ENCODE results near the gene ATG7. TPM values are rescaled to one million over a fixed set of nuclear protein-coding genes. Genes with fewer than 3 reads are reported as not detected.

The ATG7 gene
- total and polyA plus RNA-seq, 4 donors: 7.4 to 53.8 (median 15.6) TPM

DNA sequence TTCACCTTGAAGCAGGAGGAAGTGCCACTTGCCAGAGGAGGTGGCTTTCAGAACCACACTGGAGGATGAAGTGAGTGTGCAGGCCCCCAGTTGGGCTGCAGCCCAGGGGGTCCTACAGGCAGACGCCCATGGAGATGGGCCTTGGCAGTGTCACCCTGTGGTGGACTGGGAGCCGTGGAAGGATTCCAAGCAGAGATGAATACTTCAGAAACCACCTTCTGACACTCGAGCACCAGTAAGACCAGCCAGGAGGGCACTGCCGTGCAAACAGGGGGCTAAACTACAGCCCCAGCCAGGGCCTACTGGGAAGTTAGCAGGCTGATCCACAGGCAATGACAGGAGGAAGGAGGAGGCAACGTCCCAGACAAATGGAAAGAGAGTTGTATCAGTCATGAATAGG is 316.1 kb downstream of the ATG7 start:
- H3K27ac ChIP-seq (ENCODE audit: low read depth in 1 of 2, low read length in 2 of 2): no peak overlapping the region
- 90% methylated on average over 5 of the region's 5 CpGs for WGBS

DNA sequence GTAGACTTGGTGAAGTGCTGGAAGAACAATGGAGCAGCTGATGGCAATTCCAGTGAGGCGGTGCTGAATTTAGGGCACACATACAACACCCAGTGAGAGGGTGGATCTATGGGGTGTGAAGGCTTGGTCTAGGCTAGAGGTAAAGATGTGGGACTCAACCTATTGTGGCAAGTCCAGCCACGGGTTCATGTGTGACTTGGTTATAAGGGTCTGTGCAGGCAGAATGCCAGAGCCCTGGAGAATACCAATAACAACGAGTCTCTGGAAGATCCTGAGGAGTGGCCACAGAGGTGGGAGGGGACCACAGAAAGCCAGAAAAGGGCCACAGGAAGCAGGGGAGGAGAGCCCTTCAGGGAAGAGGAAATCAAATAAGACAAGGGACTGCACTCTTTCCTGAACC is 316.6 kb downstream of the ATG7 start:
- H3K9me3 ChIP-seq (ENCODE audit: control insufficient read depth in 4 of 4, low read length in 3 of 4): no peaks in the 10 kb centered on the region

More for the DNA sequence above, 316.1 kb downstream of the ATG7 start:
- Histone ChIP-seq H3K27me3 (ENCODE audit: control insufficient read depth in 4 of 4, insufficient read depth in 4 of 4, low read length in 3 of 4) (no peaks in the 10 kb centered on the region), H3K9ac (ENCODE audit: low read depth in 1 of 2, low read length in 2 of 2) (no peak overlapping the region), H3K9me3 (ENCODE audit: control insufficient read depth in 4 of 4, low read length in 3 of 4) (no peaks in the 10 kb centered on the region), H3K4me1 (ENCODE audit: control insufficient read depth in 4 of 4, insufficient read depth in 4 of 4, low read length in 3 of 4) (peaks cover 0 to 2% (median 0%) of the 10 kb centered on the region in 4 donors), H3K36me3 (ENCODE audit: control insufficient read depth in 4 of 4, insufficient read depth in 3 of 4, low read depth in 1 of 4, low read length in 3 of 4) (peaks cover 0 to 6% (median 0%) of the 10 kb centered on the region in 4 donors), H3K4me3 (ENCODE audit: low read depth in 1 of 3, low read length in 3 of 3) (no peak overlapping the region)
- TF ChIP-seq HNF4G (IDR thresholded peaks at IDR 0.05): no peak
- no peak for TF ChIP-seq JUND (IDR thresholded peaks at IDR 0.05)
- TF ChIP-seq, protein P1, sequence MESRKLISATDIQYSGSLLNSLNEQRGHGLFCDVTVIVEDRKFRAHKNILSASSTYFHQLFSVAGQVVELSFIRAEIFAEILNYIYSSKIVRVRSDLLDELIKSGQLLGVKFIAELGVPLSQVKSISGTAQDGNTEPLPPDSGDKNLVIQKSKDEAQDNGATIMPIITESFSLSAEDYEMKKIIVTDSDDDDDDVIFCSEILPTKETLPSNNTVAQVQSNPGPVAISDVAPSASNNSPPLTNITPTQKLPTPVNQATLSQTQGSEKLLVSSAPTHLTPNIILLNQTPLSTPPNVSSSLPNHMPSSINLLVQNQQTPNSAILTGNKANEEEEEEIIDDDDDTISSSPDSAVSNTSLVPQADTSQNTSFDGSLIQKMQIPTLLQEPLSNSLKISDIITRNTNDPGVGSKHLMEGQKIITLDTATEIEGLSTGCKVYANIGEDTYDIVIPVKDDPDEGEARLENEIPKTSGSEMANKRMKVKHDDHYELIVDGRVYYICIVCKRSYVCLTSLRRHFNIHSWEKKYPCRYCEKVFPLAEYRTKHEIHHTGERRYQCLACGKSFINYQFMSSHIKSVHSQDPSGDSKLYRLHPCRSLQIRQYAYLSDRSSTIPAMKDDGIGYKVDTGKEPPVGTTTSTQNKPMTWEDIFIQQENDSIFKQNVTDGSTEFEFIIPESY (IDR thresholded peaks at IDR 0.05): no peak
- no peak for TF ChIP-seq FOXA2 (IDR thresholded peaks at IDR 0.05)
- no peak for DNase-seq (ENCODE audit: low spot score)

More for the DNA sequence above, 316.6 kb downstream of the ATG7 start:
- Histone ChIP-seq H3K27me3 (ENCODE audit: control insufficient read depth in 4 of 4, insufficient read depth in 4 of 4, low read length in 3 of 4) (no peaks in the 10 kb centered on the region), H3K36me3 (ENCODE audit: control insufficient read depth in 4 of 4, insufficient read depth in 3 of 4, low read depth in 1 of 4, low read length in 3 of 4) (peaks cover 0 to 6% (median 0%) of the 10 kb centered on the region in 4 donors), H3K27ac (ENCODE audit: low read depth in 1 of 2, low read length in 2 of 2) (no peak overlapping the region), H3K9ac (ENCODE audit: low read depth in 1 of 2, low read length in 2 of 2) (no peak overlapping the region), H3K4me1 (ENCODE audit: control insufficient read depth in 4 of 4, insufficient read depth in 4 of 4, low read length in 3 of 4) (peaks cover 0 to 2% (median 0%) of the 10 kb centered on the region in 4 donors), H3K4me3 (ENCODE audit: low read depth in 1 of 3, low read length in 3 of 3) (no peak overlapping the region)
- TF ChIP-seq, protein P2, sequence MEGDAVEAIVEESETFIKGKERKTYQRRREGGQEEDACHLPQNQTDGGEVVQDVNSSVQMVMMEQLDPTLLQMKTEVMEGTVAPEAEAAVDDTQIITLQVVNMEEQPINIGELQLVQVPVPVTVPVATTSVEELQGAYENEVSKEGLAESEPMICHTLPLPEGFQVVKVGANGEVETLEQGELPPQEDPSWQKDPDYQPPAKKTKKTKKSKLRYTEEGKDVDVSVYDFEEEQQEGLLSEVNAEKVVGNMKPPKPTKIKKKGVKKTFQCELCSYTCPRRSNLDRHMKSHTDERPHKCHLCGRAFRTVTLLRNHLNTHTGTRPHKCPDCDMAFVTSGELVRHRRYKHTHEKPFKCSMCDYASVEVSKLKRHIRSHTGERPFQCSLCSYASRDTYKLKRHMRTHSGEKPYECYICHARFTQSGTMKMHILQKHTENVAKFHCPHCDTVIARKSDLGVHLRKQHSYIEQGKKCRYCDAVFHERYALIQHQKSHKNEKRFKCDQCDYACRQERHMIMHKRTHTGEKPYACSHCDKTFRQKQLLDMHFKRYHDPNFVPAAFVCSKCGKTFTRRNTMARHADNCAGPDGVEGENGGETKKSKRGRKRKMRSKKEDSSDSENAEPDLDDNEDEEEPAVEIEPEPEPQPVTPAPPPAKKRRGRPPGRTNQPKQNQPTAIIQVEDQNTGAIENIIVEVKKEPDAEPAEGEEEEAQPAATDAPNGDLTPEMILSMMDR (IDR thresholded peaks at IDR 0.05; ENCODE audit: low read depth, low read length, missing input control): no peak
- TF ChIP-seq, protein P3, sequence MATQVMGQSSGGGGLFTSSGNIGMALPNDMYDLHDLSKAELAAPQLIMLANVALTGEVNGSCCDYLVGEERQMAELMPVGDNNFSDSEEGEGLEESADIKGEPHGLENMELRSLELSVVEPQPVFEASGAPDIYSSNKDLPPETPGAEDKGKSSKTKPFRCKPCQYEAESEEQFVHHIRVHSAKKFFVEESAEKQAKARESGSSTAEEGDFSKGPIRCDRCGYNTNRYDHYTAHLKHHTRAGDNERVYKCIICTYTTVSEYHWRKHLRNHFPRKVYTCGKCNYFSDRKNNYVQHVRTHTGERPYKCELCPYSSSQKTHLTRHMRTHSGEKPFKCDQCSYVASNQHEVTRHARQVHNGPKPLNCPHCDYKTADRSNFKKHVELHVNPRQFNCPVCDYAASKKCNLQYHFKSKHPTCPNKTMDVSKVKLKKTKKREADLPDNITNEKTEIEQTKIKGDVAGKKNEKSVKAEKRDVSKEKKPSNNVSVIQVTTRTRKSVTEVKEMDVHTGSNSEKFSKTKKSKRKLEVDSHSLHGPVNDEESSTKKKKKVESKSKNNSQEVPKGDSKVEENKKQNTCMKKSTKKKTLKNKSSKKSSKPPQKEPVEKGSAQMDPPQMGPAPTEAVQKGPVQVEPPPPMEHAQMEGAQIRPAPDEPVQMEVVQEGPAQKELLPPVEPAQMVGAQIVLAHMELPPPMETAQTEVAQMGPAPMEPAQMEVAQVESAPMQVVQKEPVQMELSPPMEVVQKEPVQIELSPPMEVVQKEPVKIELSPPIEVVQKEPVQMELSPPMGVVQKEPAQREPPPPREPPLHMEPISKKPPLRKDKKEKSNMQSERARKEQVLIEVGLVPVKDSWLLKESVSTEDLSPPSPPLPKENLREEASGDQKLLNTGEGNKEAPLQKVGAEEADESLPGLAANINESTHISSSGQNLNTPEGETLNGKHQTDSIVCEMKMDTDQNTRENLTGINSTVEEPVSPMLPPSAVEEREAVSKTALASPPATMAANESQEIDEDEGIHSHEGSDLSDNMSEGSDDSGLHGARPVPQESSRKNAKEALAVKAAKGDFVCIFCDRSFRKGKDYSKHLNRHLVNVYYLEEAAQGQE (IDR thresholded peaks at IDR 0.05): no peak
- no peak for TF ChIP-seq EGR1 (IDR thresholded peaks at IDR 0.05; ENCODE audit: low read depth in 2 of 2)
- no peak for TF ChIP-seq YY1 (IDR thresholded peaks at IDR 0.05)
- TF ChIP-seq RAD21 (IDR thresholded peaks at IDR 0.05): no peak
- TF ChIP-seq, protein P4, sequence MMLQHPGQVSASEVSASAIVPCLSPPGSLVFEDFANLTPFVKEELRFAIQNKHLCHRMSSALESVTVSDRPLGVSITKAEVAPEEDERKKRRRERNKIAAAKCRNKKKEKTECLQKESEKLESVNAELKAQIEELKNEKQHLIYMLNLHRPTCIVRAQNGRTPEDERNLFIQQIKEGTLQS (IDR thresholded peaks at IDR 0.05): no peak
- no peak for TF ChIP-seq FOXA2 (IDR thresholded peaks at IDR 0.05)
- TF ChIP-seq, protein P5, sequence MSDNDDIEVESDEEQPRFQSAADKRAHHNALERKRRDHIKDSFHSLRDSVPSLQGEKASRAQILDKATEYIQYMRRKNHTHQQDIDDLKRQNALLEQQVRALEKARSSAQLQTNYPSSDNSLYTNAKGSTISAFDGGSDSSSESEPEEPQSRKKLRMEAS (IDR thresholded peaks at IDR 0.05): no peak
- TF ChIP-seq HNF4G (IDR thresholded peaks at IDR 0.05): no peak
- TF ChIP-seq SP1 (IDR thresholded peaks at IDR 0.05): no peak
- no peak for TF ChIP-seq TAF1 (conservative IDR thresholded peaks at IDR 0.05)
- no peak for TF ChIP-seq RXRA (IDR thresholded peaks at IDR 0.05)
- TF ChIP-seq GABPA (IDR thresholded peaks at IDR 0.05 in 1 of 2, conservative IDR thresholded peaks at IDR 0.05 in 1 of 2): no peak
- no peak for TF ChIP-seq FOXA1 (IDR thresholded peaks at IDR 0.05)
- TF ChIP-seq, protein P1 (IDR thresholded peaks at IDR 0.05): no peak
- TF ChIP-seq JUND (IDR thresholded peaks at IDR 0.05): no peak
- TF ChIP-seq HNF4A (conservative IDR thresholded peaks at IDR 0.05): no peak
- no peak for TF ChIP-seq NR2F2 (IDR thresholded peaks at IDR 0.05)
- WGBS: 74% methylated on average over 3 of the region's 3 CpGs
- DNase-seq (ENCODE audit: low spot score): no peak
